Prostate gland (tissue), 2 donors: Measurements from ENCODE around the gene CA5A. TPM values are rescaled to one million over a fixed set of nuclear protein-coding genes. Genes with fewer than 3 reads are reported as not detected.

Experiments used
- DNase-seq: peaks from one replicate; pipeline ENCODE4 v3.0.0-alpha.2; 2019; ENCODE audit warnings: low spot score
- H3K27ac ChIP-seq, 2 donors: fragments of 200-600 bp; sonication (generic); 2 replicates each; pipeline ENCODE4 v1.5.1; 2017 to 2019
- H3K27me3 ChIP-seq: fragments of 200-600 bp; sonication (generic); replicated peaks from 2 replicates; pipeline ENCODE4 v1.5.1; 2019; ENCODE audit not compliant: insufficient read depth
- H3K36me3 ChIP-seq, 2 donors: fragments of 200-600 bp; sonication (generic); 1 replicate in 1 of 2; 2 replicates in 1 of 2; pipeline versions ENCODE4 v1.5.1 to v1.8.1; 2017 to 2019
- H3K4me1 ChIP-seq: fragments of 200-600 bp; sonication (generic); replicated peaks from 2 replicates; pipeline ENCODE4 v1.5.1; 2019
- H3K4me3 ChIP-seq, 2 donors: fragments of 200-600 bp; sonication (generic); 2 replicates each; pipeline ENCODE4 v1.5.1; 2017 to 2019
- H3K9me3 ChIP-seq: fragments of 200-600 bp; sonication (generic); 2 replicates; pipeline ENCODE4 v1.5.1; 2017
- CTCF ChIP-seq, 4 experiments: fragments of 200-600 bp in 2 of 4; fragments of 450-650 bp in 2 of 4; sonication (generic) in 2 of 4; IDR thresholded peaks; 1 replicate in 3 of 4; 2 replicates in 1 of 4; pipeline ENCODE4 v1.5.1; 2016 to 2019; ENCODE audit warnings: antibody characterized with exemption in 4 of 4, mild to moderate bottlenecking in 2 of 4, moderate library complexity in 2 of 4
- POLR2A ChIP-seq: fragments of 450-650 bp; IDR thresholded peaks from one replicate; pipeline ENCODE4 v1.6.1; 2016; ENCODE audit warnings: antibody characterized with exemption, mild to moderate bottlenecking
- POLR2AphosphoS5 ChIP-seq: sonication (generic); formaldehyde crosslinking; IDR thresholded peaks from one replicate; pipeline ENCODE4 v1.6.1; 2017; ENCODE audit warnings: antibody characterized with exemption
- WGBS: methylation state at CpG from one replicate; pipeline ENCODE4 v1.1.5; 2018; 5-methylcytosine and 5-hydroxymethylcytosine counted together
- intact Hi-C: fragments of 100-400 bp; cut with DNase I; formaldehyde crosslinking; loops from one replicate; pipeline ENCODE4 v1.14.2; 2022
- total RNA-seq, 2 donors: library from RNA; depleted of rRNA; stranded (reverse); fragments of >200 nt; gene quantifications; one replicate each; pipeline ENCODE4 v1.1.0, GENCODE V29; 2016

The CA5A gene
- total RNA-seq, 2 donors from 2014 or later, result not detected

GRCh38 chr16:87845213-87845612 is 91.1 kb downstream of the CA5A start:
- no peak for DNase-seq
- Histone ChIP-seq H3K9me3 (no peaks in the 10 kb centered on the region), H3K4me3 (no peak overlapping the region), H3K27ac (no peak overlapping the region), H3K27me3 (no peaks in the 10 kb centered on the region), H3K36me3 (no peaks in the 10 kb centered on the region), H3K4me1 (no peaks in the 10 kb centered on the region)
- WGBS, result 95% methylated on average over 13 of the region's 13 CpGs
- TF ChIP-seq CTCF (IDR thresholded peaks at IDR 0.05) (no peak), POLR2A (no peak), POLR2AphosphoS5 (no peak)
- intact Hi-C loops, result no loop called here

GRCh38 chr16:87844809-87845208 is 91.5 kb downstream of the CA5A start:
- TF ChIP-seq POLR2A, result no peak
- TF ChIP-seq POLR2AphosphoS5, result no peak
- no peak for TF ChIP-seq CTCF (IDR thresholded peaks at IDR 0.05)
- intact Hi-C loops, result no loop called here
- no peaks in the 10 kb centered on the region for H3K36me3 ChIP-seq
- WGBS, result 96% methylated on average over 13 of the region's 13 CpGs
- H3K4me1 ChIP-seq, result no peaks in the 10 kb centered on the region
- no peak overlapping the region for H3K27ac ChIP-seq
- no peaks in the 10 kb centered on the region for H3K9me3 ChIP-seq
- H3K27me3 ChIP-seq, result no peaks in the 10 kb centered on the region
- H3K4me3 ChIP-seq, result no peak overlapping the region
- DNase-seq, result no peak

DNA sequence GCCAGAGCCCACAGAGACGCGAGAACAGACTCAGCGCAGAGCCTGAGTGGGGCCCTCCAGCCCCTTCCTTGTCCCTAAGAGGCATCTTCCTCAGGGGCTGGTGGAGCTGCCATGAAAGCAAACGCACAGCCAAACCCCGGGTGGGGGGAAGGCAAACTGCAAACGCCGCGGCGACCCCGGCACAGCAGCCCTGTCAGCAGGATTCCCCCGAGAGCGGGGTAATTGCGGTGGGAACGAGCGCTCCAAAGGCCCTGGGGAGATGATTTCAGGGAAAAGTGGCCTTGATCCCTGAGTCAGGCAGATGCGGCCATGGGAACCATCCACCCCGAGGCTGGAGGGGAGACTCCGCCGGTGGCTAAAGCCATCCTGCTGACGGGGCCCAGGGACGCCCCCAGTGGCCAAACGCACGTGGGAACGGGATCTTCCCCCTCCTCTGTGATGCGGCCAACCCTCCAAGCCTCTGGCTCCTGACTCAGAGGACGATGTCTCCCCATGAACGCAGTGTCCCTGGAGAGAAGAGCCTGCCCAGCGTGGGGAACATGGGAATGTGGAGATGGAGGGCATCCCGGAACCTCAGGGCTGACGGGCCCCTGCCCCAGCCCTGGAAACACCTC is 92.1 kb downstream of the CA5A start:
- intact Hi-C loops, result no loop called here
- 81% methylated on average over 29 of the region's 30 CpGs for WGBS

DNA sequence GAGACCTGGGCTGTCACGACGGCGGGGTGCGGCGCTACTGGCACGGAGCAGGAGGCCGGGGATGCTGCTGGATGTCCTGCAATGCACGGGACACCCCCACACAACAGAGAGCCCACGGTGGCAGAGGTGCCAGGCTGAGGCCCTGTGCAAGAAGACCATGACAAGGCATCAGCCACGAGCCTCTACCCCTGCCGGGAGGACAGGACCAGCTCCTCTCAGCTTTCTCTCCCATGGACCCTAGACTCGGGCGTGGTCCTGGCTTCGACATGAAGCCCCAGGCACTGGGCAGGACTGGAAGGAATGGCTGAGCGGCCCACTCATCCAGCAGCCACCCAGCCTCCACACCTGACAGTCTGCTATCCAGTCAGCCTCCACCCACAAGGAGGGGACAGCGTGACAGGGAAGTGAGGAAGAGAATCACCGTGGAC is 92.6 kb downstream of the CA5A start:
- no peaks in the 10 kb centered on the region for H3K4me1 ChIP-seq
- H3K27ac ChIP-seq, result no peak overlapping the region
- no peak overlapping the region for H3K4me3 ChIP-seq
- no peak for DNase-seq
- no peaks in the 10 kb centered on the region for H3K9me3 ChIP-seq
- WGBS, result 92% methylated on average over 15 of the region's 17 CpGs
- no peak for TF ChIP-seq POLR2A
- TF ChIP-seq CTCF (IDR thresholded peaks at IDR 0.05), result no peak
- TF ChIP-seq POLR2AphosphoS5, result no peak
- no peaks in the 10 kb centered on the region for H3K27me3 ChIP-seq
- intact Hi-C loops, result no loop called here
- H3K36me3 ChIP-seq, result no peaks in the 10 kb centered on the region

More for the DNA sequence above, 92.1 kb downstream of the CA5A start:
- Histone ChIP-seq H3K4me3 (no peak overlapping the region), H3K4me1 (no peaks in the 10 kb centered on the region), H3K9me3 (no peaks in the 10 kb centered on the region), H3K36me3 (no peaks in the 10 kb centered on the region), H3K27me3 (no peaks in the 10 kb centered on the region), H3K27ac (no peak overlapping the region)
- TF ChIP-seq POLR2A (no peak), CTCF (IDR thresholded peaks at IDR 0.05) (no peak), POLR2AphosphoS5 (no peak)
- no peak for DNase-seq

- Histone ChIP-seq H3K4me3 (no peak overlapping the region), H3K9me3 (no peaks in the 10 kb centered on the region), H3K36me3 (no peaks in the 10 kb centered on the region), H3K27ac (no peak overlapping the region), H3K4me1 (no peaks in the 10 kb centered on the region), H3K27me3 (no peaks in the 10 kb centered on the region)
- 70% methylated on average over 16 of the region's 17 CpGs for WGBS
- intact Hi-C loops, result no loop called here
- TF ChIP-seq POLR2A (no peak), POLR2AphosphoS5 (no peak), CTCF (IDR thresholded peaks at IDR 0.05) (no peak)
- DNase-seq, result no peak
Measured at GRCh38 chr16:87842209-87842869, 94.0 kb downstream of the CA5A start.
